ENCODE measurements around the gene GID4.
A peak's percentile ranks its signal among the peaks of the same experiment; 100 is the strongest.

GID4 gene

GRCh38 chr17:18045691-18046350 lies 6.6 kb downstream of the GID4 start:
- DNase-seq, result no peak

GRCh38 chr17:18055597-18055996 lies 16.4 kb downstream of the GID4 start:
- no peak for DNase-seq

GRCh38 chr17:18056214-18056613 lies 17.0 kb downstream of the GID4 start:
- DNase-seq, result no peak

GRCh38 chr17:18059283-18059682 lies 20.1 kb downstream of the GID4 start:
- DNase-seq, result no peak

GRCh38 chr17:18064053-18064452 lies 24.8 kb downstream of the GID4 start:
- DNase-seq, result no peak

- DNase-seq, result no peak
Measured at GRCh38 chr17:18065546-18065945, 26.3 kb downstream of the GID4 start.

- DNase-seq, result no peak
Measured at GRCh38 chr17:18066866-18067265, 27.7 kb downstream of the GID4 start.

GRCh38 chr17:18069101-18069500 lies 29.9 kb downstream of the GID4 start:
- DNase-seq, result no peak

- peak; percentile 53 for DNase-seq
Measured at GRCh38 chr17:18070861-18071340, 31.7 kb downstream of the GID4 start.

GRCh38 chr17:18071751-18072150 lies 32.5 kb downstream of the GID4 start:
- DNase-seq, result no peak

GRCh38 chr17:18074566-18075272 lies 35.5 kb downstream of the GID4 start:
- DNase-seq, result no peak

GRCh38 chr17:18076936-18077335 lies 37.7 kb downstream of the GID4 start:
- DNase-seq, result no peak

GRCh38 chr17:18079543-18079942 lies 40.3 kb downstream of the GID4 start:
- no peak for DNase-seq

GRCh38 chr17:18084256-18084655 lies 45.0 kb downstream of the GID4 start:
- DNase-seq, result no peak

GRCh38 chr17:18087610-18088491 lies 48.6 kb downstream of the GID4 start, which contains the start of gene DRG2:
Gene DRG2, plus strand, starts transcription at chr17:18087948. Its CDS starts 76 bp downstream, at chr17:18088024.
- DNase-seq, result peak; percentile 96

- no peak for DNase-seq
Measured at GRCh38 chr17:18089613-18090012, 50.4 kb downstream of the GID4 start.

GRCh38 chr17:18093616-18094408 lies 54.6 kb downstream of the GID4 start:
- no peak for DNase-seq

GRCh38 chr17:18094409-18094807 lies 55.2 kb downstream of the GID4 start:
- no peak for DNase-seq

GRCh38 chr17:18099516-18099915 lies 60.3 kb downstream of the GID4 start:
- no peak for DNase-seq

GRCh38 chr17:18100616-18101015 lies 61.4 kb downstream of the GID4 start:
- no peak for DNase-seq

- no peak for DNase-seq
Measured at GRCh38 chr17:18101828-18102227, 62.6 kb downstream of the GID4 start.

GRCh38 chr17:18102640-18103039 lies 63.4 kb downstream of the GID4 start:
- no peak for DNase-seq

GRCh38 chr17:18105027-18105426 lies 65.8 kb downstream of the GID4 start:
- no peak for DNase-seq
